GM12878 (cell line): Measurements from ENCODE around the gene SULT2A1. TPM values are rescaled to one million over a fixed set of nuclear protein-coding genes. Genes with fewer than 3 reads are reported as not detected.
"Not testable (repeated sequence)": the region's sequence is repeated elsewhere in the genome, so short reads cannot be mapped to it uniquely, and the experiment has no call there.

Experiments
- ATAC-seq: fragments of 200-7000 bp; cut with Tn5 transposase; 3 replicates; pipeline ENCODE4 v1.9.1; 2020; ENCODE audit warnings: mild to moderate bottlenecking, moderate library complexity
- BruUV-seq: library from RNA; stranded (reverse); fragments of 400-500 nt; replicated peaks from 2 replicates; lab custom pipeline; 2021; lab: Mats Ljungman, UMichigan
- CTCF ChIA-PET: fragments of 300-600 bp; sonication (Branson Sonifier 250); formaldehyde crosslinking; extraction: SDS; loops from one replicate; lab custom pipeline; 2021; ENCODE audit warnings: inconsistent platforms; lab: Yijun Ruan, JAX
- POLR2A ChIA-PET: fragments of 350-600 bp; formaldehyde crosslinking; extraction: SDS; loops from one replicate; lab custom pipeline; 2021; ENCODE audit warnings: inconsistent platforms; lab: Charles Lee
- RAD21 ChIA-PET: fragments of 300-600 bp; sonication (Branson Sonifier 250); formaldehyde crosslinking; loops from one replicate; lab custom pipeline; 2023; ENCODE audit warnings: antibody characterized with exemption; ENCODE audit not compliant: unreplicated experiment; lab: Charles Lee
- SMC1A ChIA-PET: fragments of 300-600 bp; sonication (Branson Sonifier 250); formaldehyde crosslinking; loops from one replicate; lab custom pipeline; 2023; ENCODE audit not compliant: unreplicated experiment, uncharacterized antibody; lab: Charles Lee
- DNase-seq: peaks from one replicate; pipeline ENCODE4 v3.0.0-alpha.2; 2011; ENCODE audit warnings: low read depth, low spot score
- FAIRE-seq: peaks from 3 replicates; lab custom pipeline; 2011; peaks lifted over from hg19 to GRCh38; lab: Jason Lieb, UNC
- H2AFZ ChIP-seq: 2 replicates; pipeline ENCODE4 v1.6.0; 2011; ENCODE audit warnings: low read depth, low read length, control low read depth; ENCODE audit not compliant: control insufficient read depth
- H3K27ac ChIP-seq: 2 replicates; pipeline ENCODE4 v1.5.1; 2011; ENCODE audit warnings: control low read depth; ENCODE audit not compliant: control insufficient read depth, insufficient read depth
- H3K27me3 ChIP-seq, 2 experiments: replicated peaks in 1 of 2; 2 replicates each; pipeline versions ENCODE4 v1.6.0 to v1.6.1; 2011; ENCODE audit warnings: low read length in 1 of 2; ENCODE audit not compliant: control insufficient read depth in 2 of 2, insufficient read depth in 2 of 2
- H3K36me3 ChIP-seq, 2 experiments: 2 replicates each; pipeline ENCODE4 v1.5.1; 2011; ENCODE audit warnings: low read length in 1 of 2; ENCODE audit not compliant: control insufficient read depth in 2 of 2, insufficient read depth in 2 of 2
- H3K4me1 ChIP-seq: 2 replicates; pipeline ENCODE4 v1.6.1; 2011; ENCODE audit warnings: mild to moderate bottlenecking, low read length, moderate library complexity, mixed read lengths; ENCODE audit not compliant: control insufficient read depth, insufficient read depth
- H3K4me2 ChIP-seq: 2 replicates; pipeline ENCODE4 v1.6.0; 2011; ENCODE audit warnings: control low read depth; ENCODE audit not compliant: control insufficient read depth, insufficient read depth
- H3K4me3 ChIP-seq: fragments of 200-600 bp; sonication (generic); 2 replicates; pipeline ENCODE4 v1.5.1; 2016
- H3K79me2 ChIP-seq: 2 replicates; pipeline ENCODE4 v1.6.0; 2011; ENCODE audit warnings: low read length; ENCODE audit not compliant: control insufficient read depth, insufficient read depth
- H3K9ac ChIP-seq: 2 replicates; pipeline ENCODE4 v1.8.0; 2011; ENCODE audit warnings: low read length, control low read depth, mixed read lengths; ENCODE audit not compliant: control insufficient read depth, insufficient read depth
- H3K9me3 ChIP-seq: replicated peaks from 3 replicates; pipeline ENCODE4 v1.5.1; 2011; ENCODE audit warnings: mild to moderate bottlenecking, low read length; ENCODE audit not compliant: control insufficient read depth, insufficient read depth
- H4K20me1 ChIP-seq: 2 replicates; pipeline ENCODE4 v1.6.0; 2011; ENCODE audit not compliant: control insufficient read depth, insufficient read depth
- WGBS: methylation state at CpG from one replicate; pipeline ENCODE4 v1.1.6; 2016; ENCODE audit warnings: low lambda C conversion rate; ENCODE audit not compliant: insufficient replicate concordance, insufficient coverage; ENCODE audit errors: missing lambda C conversion rate; 5-methylcytosine and 5-hydroxymethylcytosine counted together
- in situ Hi-C: fragments of 300-500 bp; cut with MboI; formaldehyde crosslinking; loops from 9 replicates; pipeline ENCODE4 v1.14.3; 2018; ENCODE audit warnings: mixed read lengths
- intact Hi-C: fragments of 100-400 bp; cut with micrococcal nuclease; formaldehyde crosslinking; loops from one replicate; pipeline ENCODE4 v1.14.2; 2022; ENCODE audit not compliant: unreplicated experiment
- polyA plus RNA-seq, 11 experiments: library from polyadenylated mRNA; depleted of rRNA in 4 of 11; unstranded in 6 of 11; stranded (reverse) in 5 of 11; fragments of >200 nt; fragmentation: Nextera tagmentation in 4 of 11; fragmentation: Illumina TruSeq in 1 of 11; extraction: Ambion mirVana in 4 of 11; extraction: Trizol in 1 of 11; gene quantifications; 1 replicate in 1 of 11; 2 replicates in 10 of 11; pipeline versions ENCODE4 v1.2.1 to v1.2.3, GENCODE V29; 2011 to 2016; ENCODE audit warnings: inconsistent platforms in 2 of 11, missing spikeins in 2 of 11, low read depth in 1 of 11
- total RNA-seq, 4 experiments: library from RNA; depleted of rRNA in 3 of 4; stranded (reverse); fragments of >200 nt in 3 of 4; fragmentation: Illumina TruSeq in 1 of 4; extraction: Trizol in 1 of 4; gene quantifications; 2 replicates each; pipeline versions ENCODE4 v1.2.1 to v1.2.3, GENCODE V29; 2013 to 2021

SULT2A1 gene
- total and polyA plus RNA-seq, 10 of the 15 experiments (the other 5 are each of a cell fraction or from before 2014, with no cell fraction given), result 0.13 TPM; not detected in 9

- BruUV-seq, CTCF ChIA-PET, H3K9me3 ChIP-seq: not testable (repeated sequence)
Measured at GRCh38 chr19:47910191-47910590, 24.1 kb upstream of the SULT2A1 start.

GRCh38 chr19:47909350-47909749, 23.2 kb upstream of the SULT2A1 start:
- intact Hi-C loops, H3K27me3 ChIP-seq, POLR2A ChIA-PET, H3K36me3 ChIP-seq, H3K27ac ChIP-seq, DNase-seq, H3K9me3 ChIP-seq, CTCF ChIA-PET, H4K20me1 ChIP-seq, RAD21 ChIA-PET, H3K4me3 ChIP-seq, in situ Hi-C loops, H2AFZ ChIP-seq, ATAC-seq, H3K4me1 ChIP-seq, H3K9ac ChIP-seq, SMC1A ChIA-PET, H3K79me2 ChIP-seq, BruUV-seq, H3K4me2 ChIP-seq, FAIRE-seq: not testable (repeated sequence)
- 1% methylated on average over 5 of the region's 14 CpGs for WGBS

More at GRCh38 chr19:47910191-47910590, 24.1 kb upstream of the SULT2A1 start:
- 51% methylated on average over 1 of the region's 2 CpGs for WGBS
- H3K4me2 ChIP-seq, intact Hi-C loops, H3K79me2 ChIP-seq, H3K9ac ChIP-seq, RAD21 ChIA-PET, H2AFZ ChIP-seq, H3K27ac ChIP-seq, ATAC-seq, H3K4me3 ChIP-seq, in situ Hi-C loops, FAIRE-seq, DNase-seq, H4K20me1 ChIP-seq, H3K4me1 ChIP-seq, SMC1A ChIA-PET, H3K27me3 ChIP-seq, H3K36me3 ChIP-seq, POLR2A ChIA-PET: not testable (repeated sequence)
